Measurements from ENCODE around the gene MYRIP.

DNA sequence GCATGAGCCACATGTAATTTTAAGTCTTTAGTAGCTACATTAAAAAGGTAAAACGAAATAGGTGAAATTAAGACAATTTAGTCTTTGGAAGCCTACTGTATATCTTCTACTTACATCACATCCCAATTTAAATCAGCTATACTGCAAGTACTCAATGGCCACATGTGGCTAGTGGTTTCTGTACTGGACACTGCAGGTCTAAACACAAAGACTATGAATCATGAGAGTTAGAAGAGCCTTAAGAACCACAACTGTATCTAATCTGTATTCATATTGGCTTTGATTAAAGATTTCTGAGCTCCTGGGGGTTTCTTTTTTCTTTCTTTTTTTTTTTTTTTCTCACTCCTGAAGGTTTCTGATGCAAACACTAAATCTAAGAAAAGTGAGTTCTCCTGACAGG lies 497.8 kb downstream of the MYRIP start:
- no peak for TF ChIP-seq POLR2AphosphoS5 (IDR thresholded peaks at IDR 0.05)
- no peak for TF ChIP-seq CTCF (IDR thresholded peaks at IDR 0.05)
